Left colon (tissue), 2 donors: ENCODE results near the gene HDAC1. TPM values are rescaled to one million over a fixed set of nuclear protein-coding genes. Genes with fewer than 3 reads are reported as not detected.

Experiments used
- ATAC-seq: fragments of 200-7000 bp; cut with Tn5 transposase; one replicate; pipeline ENCODE4 v1.9.1; 2020; ENCODE audit warnings: mild to moderate bottlenecking, moderate library complexity
- DNase-seq, 2 donors: peaks; one replicate each; pipeline ENCODE4 v3.0.0-alpha.2; 2020
- intact Hi-C, 2 donors: fragments of 100-400 bp; cut with DNase I in 1 of 2; cut with micrococcal nuclease in 1 of 2; formaldehyde crosslinking; loops; one replicate each; pipeline versions ENCODE4 v1.11.2 to v1.14.0; 2022; cut with DNase I, micrococcal nuclease
- total RNA-seq, 2 donors: library from RNA; stranded (reverse); fragmentation: NEBNext Ultra II Directional; extraction: Animal tissue kit (Norgen Biotek cat#: 25700); gene quantifications; one replicate each; pipeline ENCODE4 v1.2.1, GENCODE V29; 2021
- donor health status: DM: no; HTN: no; CAD: no.
- donor health status: DM: yes; HTN: yes; CAD: no.

HDAC1 gene
- total RNA-seq, 2 donors from 2014 or later: 218 to 252 TPM

DNA sequence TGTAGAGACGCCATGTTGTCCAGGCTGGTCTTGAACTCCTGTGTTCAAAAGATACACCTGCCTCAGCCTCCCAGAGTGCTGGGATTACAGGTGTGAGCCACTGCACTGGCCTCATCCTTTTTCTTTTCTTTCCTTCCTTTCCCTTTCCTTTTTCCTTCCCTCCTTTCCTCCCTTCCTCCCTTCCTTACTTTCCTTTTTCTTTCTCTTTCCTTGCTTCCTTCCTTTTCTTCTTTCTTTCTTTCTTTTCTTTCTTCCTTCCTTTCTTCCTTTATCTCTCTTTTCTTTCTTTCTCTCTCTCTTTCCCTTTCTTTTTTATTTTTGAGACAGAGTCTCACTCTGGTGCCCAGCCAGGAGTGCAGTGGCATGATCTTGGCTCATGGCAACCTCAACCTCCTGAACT is 64.6 kb downstream of the HDAC1 start:
- intact Hi-C loops: no loop called here

DNA sequence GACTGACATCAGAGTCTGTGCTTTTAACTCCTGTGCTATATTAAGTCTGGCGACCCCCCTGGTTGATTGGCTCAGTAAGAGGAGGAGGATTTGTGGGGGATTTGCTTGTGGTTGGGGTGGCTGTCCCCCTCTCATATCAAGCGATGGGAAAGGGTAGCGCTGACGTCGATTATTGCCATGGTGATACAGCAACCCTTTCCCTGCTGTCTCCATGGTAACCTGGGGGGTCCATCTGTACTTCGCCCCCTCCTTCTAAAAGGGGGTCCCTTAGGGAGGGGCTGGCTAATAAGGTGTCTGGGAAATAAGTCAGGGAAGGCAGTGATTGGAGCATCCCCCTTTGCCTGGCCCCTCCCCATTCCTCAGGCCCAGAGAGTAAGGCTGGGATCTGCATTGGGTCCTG is 65.7 kb downstream of the HDAC1 start:
- intact Hi-C loops: no loop called here
- DNase-seq (no peak), ATAC-seq (no peak)

More for the DNA sequence above, 64.6 kb downstream of the HDAC1 start:
- ATAC-seq (no peak), DNase-seq (no peak)

DNA sequence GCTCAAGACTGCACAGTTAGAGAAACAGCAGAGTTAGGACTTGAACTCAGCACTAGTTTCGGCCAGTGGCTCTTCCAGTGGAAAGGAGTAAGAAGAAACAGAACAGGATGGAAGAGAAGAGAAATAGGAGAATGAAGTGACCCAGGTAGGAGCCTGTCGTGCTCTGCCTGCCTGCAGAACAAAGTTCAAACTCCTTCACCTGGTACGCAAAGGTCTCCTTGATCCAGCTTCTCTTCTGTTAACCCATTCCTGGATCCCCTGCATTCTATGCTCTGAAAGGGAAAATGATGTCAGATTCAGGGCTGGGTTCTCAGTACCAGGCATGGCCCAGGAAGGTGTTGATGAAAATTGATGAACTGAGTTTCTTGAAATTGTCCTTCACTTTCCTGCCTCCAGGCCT is 66.6 kb downstream of the HDAC1 start:
- ATAC-seq (no peak), DNase-seq (no peak)
- intact Hi-C loops: no loop called here

DNA sequence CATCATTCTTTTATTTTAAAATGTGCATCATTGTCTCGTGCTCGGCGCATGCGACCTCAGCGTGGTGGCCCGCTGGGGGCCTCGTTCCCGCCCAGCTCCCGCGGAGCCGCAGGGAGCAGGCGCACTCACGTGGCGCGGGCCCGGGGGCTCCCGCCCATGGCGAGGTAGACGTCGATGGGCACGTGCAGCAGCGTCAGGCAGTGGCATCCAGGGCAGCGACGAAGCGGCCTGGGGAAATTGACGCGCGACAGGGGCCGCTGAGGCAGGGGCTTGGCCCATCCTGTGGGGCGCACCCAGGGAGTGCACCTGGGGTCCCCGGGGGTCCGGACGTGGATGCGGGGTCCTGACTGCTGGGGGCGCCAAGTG is 69.4 kb downstream of the HDAC1 start:
- no peak for ATAC-seq
- DNase-seq: no peak
- intact Hi-C loops: no loop called here

DNA sequence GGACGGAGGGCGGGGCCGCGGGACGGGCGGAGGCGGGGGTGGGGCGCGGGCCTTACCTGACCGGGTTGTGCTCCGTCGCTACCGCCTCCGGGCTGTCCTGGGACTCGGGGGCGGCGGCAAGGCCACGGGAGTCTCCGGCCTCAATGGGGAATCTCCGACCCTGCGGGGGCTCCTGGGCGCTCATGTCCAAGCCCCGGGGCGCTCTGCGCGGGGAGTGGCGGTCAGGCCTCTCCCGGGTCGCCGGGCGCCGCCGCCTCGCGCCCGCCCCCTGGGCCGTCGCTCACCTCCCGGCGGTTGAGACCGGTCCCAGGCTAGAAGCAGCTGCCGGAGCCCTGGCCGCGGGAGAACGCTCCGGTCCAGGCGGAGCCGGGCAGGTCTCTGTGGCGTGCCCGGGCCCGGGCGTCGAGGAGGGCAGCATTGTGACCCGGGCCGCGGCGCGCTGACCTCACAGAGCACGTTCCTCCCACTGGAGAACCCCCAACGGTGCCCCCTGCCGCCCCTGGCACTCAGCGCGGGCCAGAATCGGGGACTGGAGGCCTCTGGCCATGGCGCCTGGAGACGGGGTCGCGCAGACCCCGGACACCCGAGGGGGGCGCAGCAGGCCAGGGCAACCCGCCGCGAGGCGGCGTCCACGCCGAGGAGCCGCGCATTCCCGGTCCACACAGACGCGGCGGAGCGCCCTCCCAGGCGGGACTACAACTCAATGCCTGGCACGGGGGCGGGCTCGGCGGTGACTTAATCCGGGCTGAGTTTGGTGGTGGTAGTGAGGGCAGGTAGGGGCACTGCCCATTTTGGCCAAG is 70.0 kb downstream of the HDAC1 start:
- intact Hi-C loops: no loop called here
- DNase-seq (peak in 1 of 2 donors; percentile 56), ATAC-seq (peak; percentile 74)

DNA sequence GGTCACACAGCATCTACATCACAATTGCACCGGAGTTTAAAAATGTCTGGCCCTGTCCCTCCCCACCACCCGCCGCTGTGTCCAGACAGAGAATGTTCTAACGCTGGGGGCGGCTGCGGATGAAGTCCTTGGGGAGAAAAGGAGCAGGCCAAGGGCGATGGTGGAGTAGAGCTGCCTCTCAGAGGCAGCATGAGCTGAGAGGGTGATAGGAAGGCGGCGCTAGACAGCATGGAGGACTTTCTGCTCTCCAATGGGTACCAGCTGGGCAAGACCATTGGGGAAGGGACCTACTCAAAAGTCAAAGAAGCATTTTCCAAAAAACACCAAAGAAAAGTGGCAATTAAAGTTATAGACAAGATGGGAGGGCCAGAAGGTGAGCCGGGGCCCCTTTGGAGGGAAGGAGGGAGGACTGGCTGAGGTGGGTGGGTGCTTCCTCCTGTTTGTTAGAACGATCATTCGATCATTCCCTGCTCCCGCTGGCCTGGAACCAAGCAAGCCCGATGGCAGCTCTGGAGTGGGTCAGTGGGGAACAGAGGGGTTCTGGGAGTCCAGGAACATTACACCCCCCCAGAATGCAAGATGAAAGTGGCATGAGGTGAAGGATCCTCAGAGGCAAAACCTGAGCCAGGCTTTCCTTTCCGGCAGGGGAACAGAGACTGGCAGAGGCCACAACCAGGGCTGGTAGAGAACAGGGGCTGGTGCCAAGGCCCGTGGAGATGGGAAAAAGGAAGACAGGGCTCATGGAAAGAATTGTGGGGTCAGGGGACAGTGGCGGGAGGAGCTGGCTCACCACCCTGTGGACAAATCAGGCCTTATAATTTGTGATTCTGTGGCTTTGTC is 70.8 kb downstream of the HDAC1 start, which contains the start of the genes FAM229A and TSSK3:
Gene FAM229A, minus strand, starts transcription at position 12 of the 840 bp plus-strand sequence. CDS start 394 bp downstream, outside the sequence.
Gene TSSK3, plus strand, starts transcription at position 66 of the 840 bp plus-strand sequence. Its CDS starts 163 bp downstream, at position 229.
- ATAC-seq: no peak
- DNase-seq: no peak
- intact Hi-C loops: no loop called here

DNA sequence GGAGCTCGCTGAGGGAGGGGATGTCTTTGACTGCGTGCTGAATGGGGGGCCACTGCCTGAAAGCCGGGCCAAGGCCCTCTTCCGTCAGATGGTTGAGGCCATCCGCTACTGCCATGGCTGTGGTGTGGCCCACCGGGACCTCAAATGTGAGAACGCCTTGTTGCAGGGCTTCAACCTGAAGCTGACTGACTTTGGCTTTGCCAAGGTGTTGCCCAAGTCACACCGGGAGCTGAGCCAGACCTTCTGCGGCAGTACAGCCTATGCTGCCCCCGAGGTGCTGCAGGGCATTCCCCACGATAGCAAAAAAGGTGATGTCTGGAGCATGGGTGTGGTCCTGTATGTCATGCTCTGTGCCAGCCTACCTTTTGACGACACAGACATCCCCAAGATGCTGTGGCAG is 71.8 kb downstream of the HDAC1 start:
- DNase-seq: no peak
- no peak for ATAC-seq
- intact Hi-C loops: no loop called here

DNA sequence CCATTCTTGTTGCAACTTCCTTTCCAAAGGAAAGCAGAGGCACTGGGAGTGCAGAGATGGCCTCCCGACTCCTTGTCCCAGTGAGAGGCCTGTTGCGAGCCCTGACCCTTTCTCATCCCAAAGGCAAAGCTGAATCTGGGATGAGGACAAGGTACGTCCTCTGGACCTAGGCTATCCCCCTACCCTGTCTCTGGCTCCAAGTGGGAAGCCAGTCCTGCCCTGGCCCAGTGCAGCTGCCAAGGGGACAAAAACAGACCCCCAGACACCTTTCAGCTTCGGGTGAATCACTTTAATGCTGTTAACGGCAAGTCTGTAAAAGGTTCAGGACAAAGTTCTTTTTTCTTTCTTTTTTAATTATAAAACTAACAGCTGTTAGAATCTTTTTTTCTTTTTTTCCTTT is 73.0 kb downstream of the HDAC1 start:
- intact Hi-C loops: no loop called here
- DNase-seq (no peak), ATAC-seq (no peak)

DNA sequence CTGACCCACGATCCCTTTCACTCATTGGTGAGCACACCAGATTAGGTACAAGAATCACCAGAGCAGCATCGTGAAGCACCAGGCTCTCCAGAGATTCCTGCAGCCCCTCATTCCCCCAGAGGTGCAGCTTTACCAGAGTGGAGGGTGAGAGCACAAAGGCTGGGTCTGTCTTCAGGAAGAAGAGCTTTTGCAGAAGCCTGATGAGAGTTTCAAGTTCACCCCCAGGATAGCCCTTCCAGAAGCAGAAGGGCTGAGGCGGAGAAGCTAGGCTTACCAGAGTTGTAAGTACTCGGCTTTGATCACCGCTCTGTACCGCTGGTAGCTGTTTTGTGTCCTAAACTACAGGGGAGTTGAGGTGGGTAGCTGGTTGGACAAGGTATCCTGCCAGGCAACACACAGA is 73.6 kb downstream of the HDAC1 start:
- intact Hi-C loops: no loop called here
- DNase-seq: no peak
- ATAC-seq: no peak

DNA sequence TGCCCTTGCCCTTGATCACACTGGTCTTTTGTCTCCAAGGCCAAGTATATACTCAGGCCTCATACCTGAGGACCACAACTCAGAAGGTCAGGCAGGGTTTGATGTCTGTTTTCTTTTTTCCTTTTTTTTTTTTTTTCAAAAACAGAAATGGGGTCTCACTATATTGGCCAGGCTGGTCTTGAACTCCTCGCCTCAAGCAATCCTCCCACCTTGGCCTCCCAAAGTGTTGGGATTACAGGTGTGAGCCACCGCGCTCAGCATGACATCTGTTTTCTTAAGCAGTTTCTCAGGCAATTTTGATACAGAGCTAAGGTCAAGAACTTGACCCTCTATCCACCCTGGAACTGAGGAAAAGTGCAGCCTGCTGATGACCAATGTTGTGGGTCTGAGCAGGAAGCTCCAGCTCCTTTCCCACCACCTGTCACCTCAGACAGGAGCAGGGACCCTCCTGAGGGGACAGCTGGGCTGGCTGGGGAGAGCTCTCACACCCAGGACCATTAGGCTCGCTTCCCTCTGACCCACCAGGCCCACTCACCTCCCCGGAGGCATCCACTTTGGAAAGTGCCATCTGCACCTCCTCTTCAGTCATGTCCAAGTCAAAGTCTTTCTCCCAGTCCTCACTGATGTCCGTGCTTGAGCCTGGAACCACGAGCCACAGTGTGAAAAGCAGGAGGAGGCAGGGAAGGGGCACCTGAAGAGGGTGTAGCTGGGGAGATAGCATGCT is 76.2 kb downstream of the HDAC1 start:
- ATAC-seq: no peak
- intact Hi-C loops: no loop called here
- no peak for DNase-seq

DNA sequence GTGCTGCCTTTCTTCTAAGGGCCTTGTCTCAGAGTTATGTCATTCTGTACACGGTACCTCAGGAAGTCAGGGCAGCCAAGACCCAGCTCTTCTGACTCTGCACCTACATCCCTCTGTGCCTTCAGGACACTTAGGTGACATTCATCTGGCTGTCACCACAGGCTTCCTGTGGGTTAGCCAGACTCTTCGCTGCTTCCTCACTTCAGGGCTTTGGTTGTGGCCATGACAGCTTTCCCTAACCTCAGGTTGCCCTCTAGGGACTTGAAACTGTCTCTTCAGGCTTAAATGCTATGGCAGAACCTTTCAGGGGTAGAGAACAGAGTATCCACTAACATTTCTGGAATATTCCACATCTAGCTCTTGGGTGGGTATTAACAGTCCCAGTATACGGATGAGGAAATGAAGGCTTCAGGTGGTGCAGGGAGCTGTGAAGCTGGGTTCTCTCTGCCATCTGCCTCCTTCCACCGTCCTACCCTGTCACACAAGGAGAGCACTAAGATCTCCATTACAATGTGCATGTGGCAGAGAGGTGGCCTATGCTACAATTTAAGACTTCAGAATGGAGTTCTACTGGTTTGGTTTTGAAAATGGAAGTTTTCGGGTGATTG is 80.4 kb downstream of the HDAC1 start:
- peak; percentile 35 for ATAC-seq
- no peak for DNase-seq
- intact Hi-C loops: no loop called here

DNA sequence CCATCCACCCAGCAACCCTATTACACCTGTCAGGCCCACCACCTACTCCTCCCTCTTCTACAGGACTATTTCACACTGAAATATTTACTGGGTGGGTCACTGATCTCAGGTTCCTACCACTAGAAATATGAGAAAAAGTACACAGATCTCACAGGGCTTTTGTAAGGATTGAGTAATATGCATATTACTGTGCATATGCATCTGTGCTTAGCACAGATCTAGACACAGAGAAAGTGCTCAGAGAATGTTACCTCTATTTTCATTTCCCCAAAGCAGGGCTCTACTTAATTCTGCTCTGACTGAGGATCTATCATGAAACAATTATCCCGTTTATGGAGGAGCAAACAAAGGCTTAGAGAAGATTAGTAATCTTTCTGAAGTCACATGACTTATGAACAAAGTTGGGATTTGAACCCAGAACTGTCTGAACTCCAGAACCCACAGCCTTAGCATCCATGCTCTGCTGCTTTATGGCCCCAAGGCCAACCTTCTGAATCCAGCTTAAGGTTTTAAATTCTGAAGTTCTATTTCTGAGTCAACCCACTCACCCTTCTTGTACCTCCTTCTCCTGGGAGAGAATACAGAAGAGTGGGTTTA is 82.2 kb downstream of the HDAC1 start:
- intact Hi-C loops: no loop called here
- DNase-seq (no peak), ATAC-seq (no peak)

DNA sequence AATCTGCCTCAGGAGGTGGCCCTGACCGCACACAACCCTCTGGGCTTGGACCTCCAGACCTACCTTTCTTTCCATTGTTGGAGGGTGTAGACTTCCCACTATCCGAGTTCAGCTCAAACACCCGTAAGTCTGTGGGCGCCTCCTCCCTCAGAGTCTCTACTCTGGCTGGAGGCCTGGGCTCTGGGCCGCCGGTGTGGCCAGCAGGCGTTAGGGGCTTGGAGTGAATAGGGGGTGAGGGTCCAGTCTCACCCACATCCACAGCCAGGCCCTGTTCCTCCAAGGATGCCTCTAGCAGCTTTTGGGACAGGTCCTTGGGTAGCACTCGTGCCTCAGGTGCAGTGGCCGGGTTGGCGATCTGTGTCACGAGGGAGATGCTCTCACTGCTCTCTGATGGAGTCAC is 84.3 kb downstream of the HDAC1 start:
- DNase-seq (no peak), ATAC-seq (no peak)
- intact Hi-C loops: no loop called here

DNA sequence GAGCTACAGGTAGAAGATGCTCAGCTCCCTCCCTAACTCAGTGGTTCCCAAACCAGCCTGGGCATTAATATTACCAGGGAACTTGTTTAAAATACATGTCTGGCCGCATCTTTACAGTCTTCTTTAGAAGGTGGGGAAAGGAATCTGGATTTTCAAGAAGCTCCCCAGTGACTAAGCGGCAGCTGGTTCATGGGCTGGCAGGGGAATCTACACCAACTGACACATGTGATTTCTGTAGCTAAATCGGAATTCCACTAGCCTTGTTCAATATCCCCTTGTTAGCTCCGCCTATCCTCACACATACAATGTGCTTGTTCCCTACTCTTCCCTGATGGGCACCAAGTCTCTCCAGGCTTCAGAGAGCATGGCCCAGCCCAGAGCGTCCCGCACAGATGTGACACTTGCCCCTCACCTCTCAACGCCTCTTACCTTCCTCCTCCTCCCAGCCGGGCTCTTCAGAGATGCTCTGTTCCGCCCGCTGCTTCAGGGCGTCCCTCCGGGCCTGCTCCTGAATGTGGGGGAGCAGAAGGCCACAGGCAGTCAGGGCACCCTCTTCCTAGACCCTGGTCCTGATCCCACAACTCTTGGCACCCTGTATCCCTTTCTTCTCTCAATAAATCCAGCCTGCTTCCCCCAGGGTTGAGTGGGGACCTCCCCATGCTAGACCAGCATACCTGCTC is 85.8 kb downstream of the HDAC1 start:
- DNase-seq (no peak), ATAC-seq (no peak)
- intact Hi-C loops: no loop called here

DNA sequence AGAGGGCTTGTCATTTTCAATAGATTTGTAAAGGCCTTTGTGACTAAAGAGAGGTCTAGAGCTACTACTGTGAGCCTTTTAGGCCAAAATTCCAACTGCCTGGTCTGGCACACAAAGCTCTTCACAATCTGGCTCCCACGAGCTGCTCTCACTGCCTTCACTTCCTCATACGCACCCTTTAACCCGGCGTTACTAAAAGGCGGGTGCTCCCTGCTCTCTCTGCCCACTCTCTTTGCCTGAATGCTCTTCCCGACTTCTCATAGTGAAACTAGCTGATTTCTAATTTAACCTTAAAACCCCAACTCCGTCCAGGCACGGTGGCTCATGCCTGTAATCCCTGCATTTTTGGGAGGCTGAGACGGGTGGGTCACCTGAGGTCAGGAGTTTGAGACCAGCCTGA is 88.2 kb downstream of the HDAC1 start:
- no peak for ATAC-seq
- intact Hi-C loops: no loop called here
- no peak for DNase-seq
